HG02840 (cell line): ENCODE data around the gene WDR4.
"Not testable (repeated sequence)": the region's sequence is repeated elsewhere in the genome, so short reads cannot be mapped to it uniquely, and the experiment has no call there.

Experiments
- ATAC-seq: cut with Tn5 transposase; IDR thresholded peaks from one replicate; pipeline ENCODE4 v1.9.1; 2021; ENCODE audit warnings: mild to moderate bottlenecking, moderate library complexity, moderate number of reproducible peaks; ENCODE audit not compliant: unreplicated experiment, low FRiP score

WDR4 gene

DNA sequence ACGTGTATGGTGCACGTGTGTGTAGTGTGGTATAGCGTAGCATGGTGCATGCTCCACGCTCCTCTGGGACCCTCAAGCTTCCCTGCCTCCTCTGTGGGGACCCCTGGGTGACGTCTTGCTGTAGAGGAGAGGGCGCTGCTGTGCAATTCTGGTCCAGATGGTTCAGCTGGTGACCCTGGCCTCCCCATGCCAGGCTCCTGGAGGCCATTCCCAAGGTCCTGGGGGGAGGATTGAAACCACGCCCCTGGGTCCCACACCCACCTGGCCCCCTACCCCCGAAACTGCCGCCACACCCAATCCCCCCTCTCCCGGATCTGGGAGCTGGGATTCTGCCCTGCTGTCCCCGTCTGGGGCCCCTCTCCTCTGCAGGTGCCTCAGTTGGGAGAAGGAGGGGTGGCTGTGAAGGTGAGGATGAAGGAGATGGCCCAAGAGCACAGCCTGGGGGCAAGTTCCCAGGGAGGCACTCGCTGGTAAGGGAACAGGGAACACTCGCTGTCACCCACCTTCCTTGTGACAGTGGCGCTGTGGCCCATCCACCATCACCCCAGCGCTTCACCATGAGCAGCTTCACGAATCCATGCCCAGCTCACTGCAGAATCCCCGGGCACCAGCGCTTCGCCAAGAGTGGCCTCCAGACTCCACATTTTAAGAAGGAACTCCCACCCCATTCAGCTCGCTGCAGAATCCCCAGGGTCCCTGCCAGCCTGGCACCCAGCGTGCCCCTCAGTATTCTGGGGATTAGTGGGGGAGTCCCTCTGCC lies 38.0 kb downstream of the WDR4 start:
- no peak for ATAC-seq

DNA sequence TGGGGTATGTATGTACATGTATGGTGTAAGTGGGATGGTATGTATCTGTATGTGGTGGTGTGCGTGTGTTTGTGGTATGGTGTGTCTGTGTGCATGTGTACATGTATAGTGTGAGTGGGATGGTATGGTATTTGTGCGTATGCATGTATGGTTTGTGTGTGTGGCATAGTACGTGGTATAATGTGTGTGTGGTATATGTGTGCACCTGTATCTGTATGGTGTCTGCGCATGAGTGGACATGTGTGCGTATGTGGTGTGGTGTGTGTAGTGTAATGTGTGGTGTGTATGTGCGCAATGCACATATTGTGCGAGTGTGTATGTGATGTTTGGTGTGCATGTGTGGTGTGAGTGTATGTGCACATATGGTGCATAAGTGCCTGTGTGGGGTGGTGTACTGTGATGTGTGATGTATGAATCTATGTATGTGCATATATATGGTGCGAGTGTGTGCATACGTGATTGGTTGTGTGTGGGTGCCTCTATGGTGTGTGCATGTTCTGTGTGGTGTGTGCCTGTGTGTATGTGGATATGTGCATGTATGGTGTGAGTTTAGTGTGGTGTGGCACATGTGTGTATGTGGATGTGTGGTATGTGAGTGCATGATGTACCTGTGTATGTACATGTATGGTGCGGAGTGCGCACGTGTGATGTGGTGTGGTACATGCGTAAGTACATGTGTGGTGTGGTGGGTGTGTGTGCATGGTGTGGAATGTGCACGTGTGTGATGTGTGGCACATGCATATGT lies 38.8 kb downstream of the WDR4 start:
- no peak for ATAC-seq

DNA sequence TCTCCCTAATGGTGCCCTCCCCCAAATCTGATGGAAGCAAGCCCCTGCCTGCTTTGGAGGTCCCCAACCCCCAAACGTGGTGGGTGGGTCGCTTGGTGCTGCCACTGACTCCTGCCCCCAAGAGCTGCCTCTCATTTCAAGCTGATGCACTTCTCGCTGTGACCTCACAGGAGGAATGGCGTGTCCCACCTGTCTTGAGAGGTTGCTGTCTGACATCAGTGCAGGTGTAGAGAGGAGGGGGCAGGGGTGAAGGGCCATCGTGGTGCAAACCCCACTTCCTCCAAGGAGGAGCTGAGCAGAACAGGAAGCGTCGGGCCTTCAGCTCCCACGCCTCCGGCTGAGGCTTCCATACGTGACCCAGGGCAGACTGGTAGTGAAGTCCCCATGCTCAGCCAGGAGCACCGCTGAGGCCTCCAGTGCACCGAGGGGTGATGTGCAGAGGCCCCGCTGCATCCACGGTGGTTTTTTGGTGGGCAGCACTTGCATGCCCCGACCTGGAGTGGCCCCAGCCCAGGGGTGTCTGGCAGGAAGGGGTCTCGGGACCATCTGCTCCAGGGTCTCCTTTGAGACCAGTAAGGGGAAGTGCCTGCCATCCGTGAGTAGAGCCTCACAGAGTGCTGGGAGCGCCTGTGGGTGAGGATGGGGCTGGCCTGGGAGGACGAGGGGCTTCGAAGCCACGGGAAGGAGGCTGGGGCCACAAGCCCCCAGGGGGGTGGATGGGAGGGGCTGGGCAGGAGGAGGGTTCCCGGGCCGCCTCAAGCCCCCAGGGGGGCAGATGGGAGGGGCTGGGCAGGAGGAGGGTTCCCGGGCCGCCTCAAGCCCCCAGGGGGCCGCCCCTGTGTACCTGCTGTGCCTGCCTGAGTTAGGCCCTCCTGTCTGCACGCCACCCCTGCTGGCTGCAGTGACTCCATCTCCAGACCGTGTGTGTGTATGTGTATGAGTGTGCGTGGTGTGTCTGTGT lies 39.8 kb downstream of the WDR4 start:
- no peak for ATAC-seq

DNA sequence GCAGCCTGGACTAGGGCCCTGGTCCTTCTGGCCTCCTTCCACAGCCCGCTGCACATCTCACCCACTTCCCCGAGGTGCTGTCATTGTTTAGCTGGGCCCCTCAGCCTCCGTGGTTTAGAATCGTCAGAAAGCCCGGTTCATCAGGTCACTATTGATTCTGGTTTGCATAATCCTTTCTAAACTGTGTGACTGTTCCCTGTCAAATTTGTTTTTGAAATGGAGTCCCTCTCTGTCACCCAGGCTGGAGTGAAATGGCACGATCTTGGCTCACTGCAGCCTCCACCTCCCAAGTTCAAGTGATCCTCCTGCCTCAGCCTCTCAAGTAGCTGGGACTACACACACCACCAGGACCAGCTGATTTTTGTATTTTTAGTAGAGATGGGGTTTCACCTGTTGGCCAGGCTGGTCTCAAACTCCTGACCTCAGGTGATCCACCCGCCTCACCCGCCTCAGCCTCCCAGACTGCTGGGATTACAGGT lies 41.1 kb downstream of the WDR4 start:
- not testable (repeated sequence) for ATAC-seq

DNA sequence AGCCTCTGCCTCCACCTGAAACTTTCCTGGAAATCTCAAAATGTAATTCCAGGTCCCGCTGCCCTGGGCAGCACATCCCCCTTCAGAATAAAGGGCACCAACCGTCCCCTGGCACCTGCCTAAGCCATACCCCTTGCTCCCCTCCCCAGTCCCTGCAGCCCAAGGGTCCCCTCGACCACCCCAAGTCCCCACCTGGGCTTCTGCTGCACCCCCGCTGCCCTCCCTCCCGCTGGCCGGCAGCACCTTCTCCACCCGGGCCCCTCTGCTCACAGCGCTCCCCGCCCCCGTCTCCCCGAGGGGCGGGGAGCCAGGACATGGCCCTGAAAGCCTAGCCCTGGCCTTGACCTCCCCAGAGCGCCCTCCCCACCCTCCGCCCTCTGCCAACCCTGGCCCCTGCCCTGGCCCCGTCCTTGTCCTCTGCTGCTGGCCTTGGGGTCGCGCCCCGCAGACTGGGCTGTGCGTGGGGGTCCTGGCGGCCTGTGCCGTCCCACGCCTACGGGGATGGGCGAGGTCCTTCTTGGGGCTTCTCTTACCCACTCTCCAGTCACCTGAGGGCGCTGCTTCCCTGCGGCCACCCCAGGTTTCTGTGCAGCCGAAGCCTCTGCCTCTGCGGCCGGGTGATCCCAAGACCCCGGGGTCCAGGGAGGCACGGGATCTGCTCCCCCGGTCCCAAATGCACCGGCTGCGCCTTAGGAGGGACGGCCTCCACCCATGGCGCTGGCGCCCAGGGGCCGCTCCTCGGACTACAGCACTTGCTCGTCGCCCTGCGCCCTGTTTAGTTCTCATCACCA lies 41.7 kb downstream of the WDR4 start:
- no peak for ATAC-seq

DNA sequence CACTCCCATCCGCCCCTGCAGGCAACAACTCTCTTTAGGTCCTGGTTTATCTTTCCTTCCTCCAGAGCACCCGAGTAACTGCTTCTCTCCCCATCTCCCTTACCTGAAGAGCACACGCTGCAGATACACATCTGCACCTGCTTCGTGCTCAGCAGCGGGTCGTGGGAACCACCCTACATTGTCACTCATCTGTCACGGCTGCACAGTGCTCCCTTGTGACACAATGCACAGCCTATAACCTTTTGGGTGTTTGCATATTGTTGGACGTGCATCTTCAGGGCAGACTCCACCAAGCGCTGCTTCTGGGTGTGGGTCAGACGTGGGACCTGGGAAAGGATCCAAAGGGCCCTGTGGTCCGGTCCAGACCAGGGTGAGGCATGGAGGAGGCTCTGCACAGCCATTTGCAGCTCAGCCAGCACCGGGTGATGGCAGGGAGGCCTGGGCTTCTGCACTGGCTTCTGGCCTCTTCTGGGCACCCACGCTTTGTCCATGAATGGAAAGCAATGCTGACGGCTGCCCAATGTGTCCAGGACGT lies 42.5 kb downstream of the WDR4 start:
- no peak for ATAC-seq

DNA sequence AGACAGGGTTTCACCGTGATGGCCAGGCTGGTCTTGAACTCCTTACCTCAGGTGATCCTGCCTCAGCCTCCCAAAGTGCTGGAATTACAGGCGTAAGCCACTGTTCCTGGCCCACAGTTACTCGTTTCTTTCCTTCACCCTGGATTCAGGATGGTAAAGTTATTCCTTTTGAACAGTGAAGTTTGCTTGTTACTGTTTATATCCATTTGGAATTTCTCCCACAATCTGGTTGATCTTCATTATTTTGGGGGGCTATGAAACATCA lies 43.0 kb downstream of the WDR4 start:
- ATAC-seq = no peak

DNA sequence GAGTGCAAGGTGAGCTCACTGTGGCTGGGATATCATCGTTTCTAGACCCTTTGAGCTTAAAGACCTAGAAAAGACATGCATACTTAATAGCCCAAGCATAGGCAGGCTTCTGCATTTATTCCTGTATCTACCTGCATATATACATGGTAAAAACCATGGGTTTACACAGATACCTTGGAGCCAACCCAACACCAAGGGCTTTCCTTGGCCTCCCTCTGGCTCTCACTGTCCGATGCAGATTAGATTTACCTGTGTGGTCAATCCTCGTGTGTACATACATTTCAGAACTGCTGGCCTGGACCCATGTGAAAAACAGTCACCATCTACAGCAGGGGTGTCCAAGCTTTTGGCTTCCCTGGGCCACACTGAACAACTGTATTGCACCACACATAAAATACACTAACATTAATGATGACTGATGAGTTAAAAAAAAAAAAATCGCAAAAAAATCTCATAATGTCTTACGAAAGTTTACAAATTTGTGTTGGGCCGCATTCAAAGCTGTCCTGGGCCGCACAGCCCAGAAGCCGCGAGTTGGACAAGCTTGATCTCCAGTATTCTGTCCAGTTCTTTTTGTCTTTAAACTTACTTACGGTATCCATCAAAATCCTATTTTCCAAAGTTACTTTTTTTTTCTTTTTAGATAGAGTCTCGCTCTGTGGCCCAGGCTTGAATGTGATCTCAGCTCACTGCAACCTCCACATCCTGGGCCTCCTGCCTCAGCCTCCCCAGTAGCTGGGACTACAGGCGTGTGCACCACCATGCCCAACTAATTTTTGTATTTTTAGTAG lies 43.5 kb downstream of the WDR4 start:
- ATAC-seq = no peak

DNA sequence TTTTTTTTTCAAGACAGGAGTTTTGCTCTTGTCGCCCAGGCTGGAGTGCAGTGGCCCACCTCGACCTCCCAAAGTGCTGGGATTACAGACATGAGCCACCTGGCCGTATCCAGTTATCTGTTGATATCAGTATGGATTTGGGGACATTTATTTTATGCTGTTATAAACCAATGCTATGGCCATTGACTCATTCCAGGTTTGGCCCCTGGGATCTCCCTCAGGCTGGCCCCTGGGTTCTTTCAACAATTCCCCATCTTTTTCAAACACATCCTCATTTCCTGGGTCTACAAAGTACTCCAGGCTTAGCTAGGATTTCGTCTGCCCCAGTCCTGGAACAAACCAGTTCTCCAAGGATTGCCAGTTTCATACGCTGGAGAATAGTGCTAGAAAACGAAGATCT lies 44.1 kb downstream of the WDR4 start:
- no peak for ATAC-seq

DNA sequence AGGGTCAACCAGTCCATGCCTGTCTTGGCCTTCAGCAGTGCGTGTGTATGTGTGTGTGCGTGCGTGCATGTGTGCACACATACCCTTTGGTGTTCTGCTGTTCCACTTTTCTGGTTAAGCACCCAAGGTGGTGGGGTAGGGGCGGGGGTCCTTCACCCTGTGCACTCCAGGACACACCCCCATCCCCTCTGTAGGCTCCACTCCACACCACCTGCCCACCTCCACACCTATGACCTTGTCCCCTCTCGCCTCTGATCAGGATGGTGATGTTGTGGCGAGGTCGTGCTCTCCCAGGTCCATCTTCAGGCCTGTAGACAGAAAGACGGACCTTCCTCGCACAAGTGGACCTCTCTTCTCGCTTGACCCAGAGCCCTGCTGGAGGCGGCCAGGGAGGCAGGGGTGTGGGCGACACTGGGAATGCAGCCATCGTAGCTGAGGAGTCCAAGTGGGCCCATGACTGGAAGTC lies 44.6 kb downstream of the WDR4 start:
- ATAC-seq = no peak

DNA sequence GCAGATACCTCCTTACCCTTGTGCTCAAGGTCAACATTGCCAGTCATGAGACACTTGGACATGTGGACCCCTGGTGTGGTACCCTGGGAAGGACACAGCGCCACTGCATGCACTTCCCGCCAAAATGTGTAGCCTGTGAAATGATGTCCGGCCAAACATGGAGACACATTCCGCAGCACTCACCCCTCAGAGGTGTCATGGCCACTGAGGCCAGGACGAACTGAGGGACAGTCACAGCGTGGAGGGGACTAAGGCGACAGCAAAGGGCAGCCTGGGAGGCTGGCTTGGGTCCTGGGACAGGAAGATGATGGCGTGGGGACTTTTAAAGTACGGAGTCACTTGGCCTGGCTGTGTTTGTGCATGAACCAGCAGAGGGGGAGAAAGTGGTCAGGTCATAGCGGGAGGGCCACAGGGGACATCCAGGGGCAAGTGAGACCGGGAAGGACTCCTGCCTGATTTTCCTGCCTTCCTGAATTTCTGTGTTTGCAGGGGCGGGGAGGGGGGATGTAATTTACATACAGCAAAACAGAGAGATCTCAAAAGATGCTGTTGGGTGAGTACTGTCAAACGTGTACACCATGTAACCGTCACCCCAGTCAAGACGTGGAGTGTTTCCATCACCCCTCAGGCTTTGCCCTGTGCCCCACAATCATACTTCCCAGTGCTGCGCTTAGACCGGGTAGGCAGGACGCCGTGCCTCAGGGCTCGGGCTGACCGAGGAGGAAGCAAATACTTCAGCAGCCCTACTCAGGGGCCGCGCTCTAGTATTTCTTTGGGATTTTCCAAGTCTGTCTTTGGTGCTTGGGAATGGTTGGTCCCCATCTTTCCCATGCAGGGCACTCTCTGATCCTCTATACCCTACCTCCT lies 45.2 kb downstream of the WDR4 start:
- no peak for ATAC-seq

DNA sequence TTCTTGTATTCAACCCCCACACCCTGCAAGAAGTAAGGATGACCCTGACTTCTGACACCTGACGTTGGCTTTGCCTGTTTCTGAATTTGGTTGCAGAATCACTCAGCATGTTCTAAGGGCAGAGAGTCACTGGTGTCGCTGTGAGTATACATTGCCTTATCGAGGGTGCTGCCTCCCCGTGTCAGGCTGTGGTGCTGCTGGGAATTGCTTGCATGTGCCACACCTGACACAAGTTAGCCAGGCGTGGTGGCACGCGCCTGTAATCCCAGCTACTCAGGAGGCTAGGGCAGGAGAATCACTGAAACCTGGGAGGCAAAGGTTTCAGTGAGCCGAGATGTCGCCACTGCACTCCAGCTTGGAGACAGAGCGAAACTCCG lies 45.9 kb downstream of the WDR4 start:
- no peak for ATAC-seq

DNA sequence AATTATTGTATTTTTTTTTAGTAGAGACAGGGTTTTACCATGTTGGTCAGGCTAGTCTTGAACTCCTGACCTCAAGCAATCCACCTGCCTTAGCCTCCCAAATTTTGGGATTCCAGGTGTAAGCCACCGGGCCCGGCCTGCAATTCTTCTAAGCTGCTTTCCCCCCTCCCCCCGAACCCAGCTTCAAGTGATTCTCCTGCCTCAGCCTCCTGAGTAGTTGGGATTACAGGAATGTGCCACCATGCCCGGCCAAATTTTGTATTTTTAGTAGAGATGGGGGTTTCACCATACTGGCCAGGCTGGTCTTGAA lies 47.1 kb downstream of the WDR4 start:
- ATAC-seq = not testable (repeated sequence)

DNA sequence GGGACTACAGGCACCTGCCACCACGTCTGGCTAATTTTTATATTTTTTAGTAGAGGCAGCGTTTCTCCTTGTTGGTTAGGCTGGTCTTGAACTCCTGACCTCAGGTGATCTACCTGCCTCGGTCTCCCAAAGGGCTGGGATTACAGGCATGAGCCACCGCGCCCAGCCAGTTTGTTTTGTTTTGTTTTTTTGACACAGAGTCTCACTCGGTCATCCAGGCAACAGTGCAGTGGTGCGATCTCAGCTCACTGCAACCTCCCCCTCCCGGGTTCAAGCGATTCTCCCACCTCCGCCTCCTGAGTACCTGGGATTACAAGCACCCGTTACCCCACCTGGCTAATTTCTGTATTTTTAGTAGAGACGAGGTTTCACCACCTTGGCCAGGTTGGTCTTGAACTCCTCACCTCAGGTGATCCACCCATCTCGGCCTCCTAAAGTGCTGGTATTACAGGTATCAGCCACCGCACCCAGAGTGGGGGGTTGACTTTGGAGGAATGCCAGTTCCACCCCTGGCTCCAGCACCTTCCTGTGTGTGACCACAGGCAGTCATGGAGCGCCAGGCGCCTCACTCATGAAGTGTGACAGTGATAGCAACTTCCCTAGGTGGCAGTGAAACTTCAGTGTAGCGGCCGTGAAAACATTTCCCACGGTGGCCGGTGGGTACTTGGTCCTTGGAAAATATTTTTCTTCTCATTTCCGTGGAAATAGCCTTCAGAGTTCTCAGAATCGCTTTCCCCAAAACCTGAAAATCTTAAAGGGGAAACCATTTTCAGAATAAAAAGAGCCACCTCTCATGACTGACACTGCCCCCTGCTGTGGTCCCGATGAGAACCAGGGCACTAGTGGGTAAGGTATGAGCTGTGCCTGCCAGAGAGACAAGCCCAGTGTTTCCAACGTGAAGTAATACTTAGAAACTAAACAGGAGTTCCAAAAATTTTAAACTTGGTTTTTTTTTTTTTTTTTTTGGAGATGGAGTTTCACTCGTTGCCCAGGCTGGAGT lies 48.6 kb downstream of the WDR4 start:
- ATAC-seq = no peak

DNA sequence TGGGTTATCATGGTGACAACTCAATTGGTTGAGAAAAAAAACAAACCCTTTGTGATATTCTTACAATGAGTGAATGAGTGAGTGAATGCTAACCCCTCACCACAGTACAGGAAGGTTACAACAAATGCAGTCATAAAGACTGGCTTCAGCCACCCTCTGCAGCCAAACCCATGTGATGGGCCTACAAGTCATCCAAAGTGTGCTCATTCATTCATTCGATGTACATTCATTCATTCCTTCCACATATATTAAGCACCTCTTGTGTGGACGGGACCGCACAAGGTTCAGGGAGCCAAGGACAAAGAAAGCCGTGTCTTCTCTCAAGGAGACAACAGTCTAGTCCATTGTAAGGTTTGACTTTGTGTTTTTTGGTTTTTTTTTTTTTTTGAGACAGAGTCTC lies 49.4 kb downstream of the WDR4 start:
- ATAC-seq = no peak

DNA sequence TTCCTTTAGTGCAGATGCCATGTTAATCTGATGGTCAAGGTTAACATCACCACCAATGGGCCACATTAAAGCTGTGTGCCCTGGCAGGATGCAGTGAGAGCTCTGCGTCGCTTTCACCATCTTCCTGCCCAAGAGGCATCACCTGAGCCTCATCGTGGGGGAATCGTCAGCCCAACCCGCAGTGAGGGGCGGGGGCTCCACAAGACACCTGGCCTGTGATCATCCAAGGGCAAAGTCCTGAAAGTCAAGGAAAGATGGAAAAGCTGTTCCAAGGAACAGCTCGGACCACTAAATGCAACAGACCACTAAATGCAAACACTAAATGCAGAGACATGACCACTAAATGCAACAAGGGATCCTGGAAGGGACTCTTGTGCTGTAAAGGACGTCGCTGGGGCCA lies 49.9 kb downstream of the WDR4 start:
- ATAC-seq = no peak

DNA sequence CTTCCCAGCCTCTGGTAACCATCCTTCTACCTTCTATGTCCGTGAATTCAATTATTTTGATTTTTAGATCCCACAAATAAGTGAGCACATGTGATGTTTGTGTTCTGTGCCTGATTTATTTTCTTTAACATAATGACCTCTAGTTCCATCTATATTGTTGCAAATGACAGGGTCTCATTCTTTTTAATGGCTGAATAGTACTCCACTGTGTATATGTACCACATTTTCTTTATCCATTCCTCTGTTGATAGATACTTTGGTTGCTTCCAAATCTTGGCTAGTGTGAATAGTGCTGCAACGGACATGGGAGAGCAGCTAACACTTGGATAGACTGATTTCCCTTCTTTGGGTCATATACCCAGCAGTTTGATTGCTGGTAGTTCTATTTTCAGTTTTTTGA lies 51.8 kb downstream of the WDR4 start:
- no peak for ATAC-seq
